GM12878 (cell line): ENCODE measurements around the gene RAB37. TPM values are rescaled to one million over a fixed set of nuclear protein-coding genes. Genes with fewer than 3 reads are reported as not detected.

Source experiments
- CEBPB ChIP-seq, 2 experiments: fragments of 150-350 bp in 1 of 2; IDR thresholded peaks; 2 replicates each; pipeline ENCODE4 v1.6.1; 2012 to 2014; ENCODE audit warnings: low read depth in 2 of 2, low read length in 2 of 2, borderline replicate concordance in 1 of 2, inconsistent platforms in 1 of 2
- EP300 ChIP-seq, 2 experiments: fragments of 150-350 bp in 1 of 2; IDR thresholded peaks; 2 replicates each; pipeline ENCODE4 v1.6.1; 2011 to 2012; ENCODE audit warnings: low read depth in 2 of 2, low read length in 2 of 2, borderline replicate concordance in 1 of 2, improper control_type of control experiment in 1 of 2, inconsistent platforms in 1 of 2; ENCODE audit not compliant: control insufficient read depth in 1 of 2
- HDGF ChIP-seq: fragments of 450-650 bp; IDR thresholded peaks from 2 replicates; pipeline ENCODE4 v1.6.1; 2016; ENCODE audit warnings: antibody characterized with exemption
- IRF4 ChIP-seq: IDR thresholded peaks from 2 replicates; pipeline ENCODE4 v1.6.1; 2011; ENCODE audit warnings: low read depth, low read length
- KDM1A ChIP-seq: fragments of 200-600 bp; sonication (generic); IDR thresholded peaks from 2 replicates; pipeline ENCODE4 v1.6.1; 2016; ENCODE audit warnings: borderline replicate concordance
- LARP7 ChIP-seq: fragments of 450-650 bp; IDR thresholded peaks from 2 replicates; pipeline ENCODE4 v1.6.1; 2017; ENCODE audit warnings: mild to moderate bottlenecking
- MXI1 ChIP-seq: fragments of 150-350 bp; IDR thresholded peaks from 2 replicates; pipeline ENCODE4 v1.6.1; 2011; ENCODE audit warnings: low read depth, mild to moderate bottlenecking, inconsistent platforms, low read length, improper control_type of control experiment
- NFIC ChIP-seq: IDR thresholded peaks from 2 replicates; pipeline ENCODE4 v1.6.1; 2012; ENCODE audit warnings: low read depth, mild to moderate bottlenecking, inconsistent platforms, low read length, moderate library complexity
- SREBF1 ChIP-seq: IDR thresholded peaks from 2 replicates; pipeline ENCODE4 v1.6.1; 2012; ENCODE audit warnings: mild to moderate bottlenecking, low read length
- STAT1 ChIP-seq: fragments of 450-650 bp; conservative IDR thresholded peaks from 2 replicates; pipeline ENCODE4 v1.6.1; 2014; ENCODE audit warnings: antibody characterized with exemption, mild to moderate bottlenecking
- SUZ12 ChIP-seq: fragments of 200-600 bp; sonication (generic); IDR thresholded peaks from one replicate; pipeline ENCODE4 v1.6.1; 2018; ENCODE audit warnings: antibody characterized with exemption, mild to moderate bottlenecking; ENCODE audit not compliant: unreplicated experiment
- TCF3 ChIP-seq: IDR thresholded peaks from 2 replicates; pipeline ENCODE4 v1.6.1; 2012; ENCODE audit warnings: low read depth, mild to moderate bottlenecking, low read length, borderline replicate concordance; ENCODE audit not compliant: insufficient read depth
- ZBED1 ChIP-seq: IDR thresholded peaks from 2 replicates; pipeline ENCODE4 v1.6.1; 2016; ENCODE audit warnings: borderline replicate concordance
- polyA plus RNA-seq, 11 experiments: library from polyadenylated mRNA; depleted of rRNA in 4 of 11; unstranded in 6 of 11; stranded (reverse) in 5 of 11; fragments of >200 nt; fragmentation: Nextera tagmentation in 4 of 11; fragmentation: Illumina TruSeq in 1 of 11; extraction: Ambion mirVana in 4 of 11; extraction: Trizol in 1 of 11; gene quantifications; 1 replicate in 1 of 11; 2 replicates in 10 of 11; pipeline versions ENCODE4 v1.2.1 to v1.2.3, GENCODE V29; 2011 to 2016; ENCODE audit warnings: inconsistent platforms in 2 of 11, missing spikeins in 2 of 11, low read depth in 1 of 11
- total RNA-seq, 4 experiments: library from RNA; depleted of rRNA in 3 of 4; stranded (reverse); fragments of >200 nt in 3 of 4; fragmentation: Illumina TruSeq in 1 of 4; extraction: Trizol in 1 of 4; gene quantifications; 2 replicates each; pipeline versions ENCODE4 v1.2.1 to v1.2.3, GENCODE V29; 2013 to 2021
- TF ChIP-seq, protein P1 (sequence below): IDR thresholded peaks from 2 replicates; pipeline ENCODE4 v1.6.1; 2011; ENCODE audit warnings: borderline replicate concordance, low read depth, mild to moderate bottlenecking, moderate library complexity, low read length; ENCODE audit not compliant: insufficient read depth, poor library complexity, severe bottlenecking
- TF ChIP-seq, protein P2 (sequence below): fragments of 450-650 bp; IDR thresholded peaks from 2 replicates; pipeline ENCODE4 v1.6.1; 2017; ENCODE audit warnings: mild to moderate bottlenecking, moderate library complexity
- TF ChIP-seq, protein P3 (sequence below): fragments of 450-650 bp; IDR thresholded peaks from 2 replicates; pipeline ENCODE4 v1.6.1; 2017; ENCODE audit warnings: antibody characterized with exemption, mild to moderate bottlenecking, moderate library complexity
- TF ChIP-seq, protein P4 (sequence below): IDR thresholded peaks from 2 replicates; pipeline ENCODE4 v1.6.1; 2012; ENCODE audit warnings: low read depth, low read length, improper control_type of control experiment
- TF ChIP-seq, protein P5 (sequence below): fragments of 450-650 bp; IDR thresholded peaks from 2 replicates; pipeline ENCODE4 v1.6.1; 2016; ENCODE audit warnings: mild to moderate bottlenecking
- TF ChIP-seq, protein P6 (sequence below): IDR thresholded peaks from 2 replicates; pipeline ENCODE4 v1.6.1; 2012; ENCODE audit warnings: low read depth, low read length, improper control_type of control experiment

Gene RAB37
- total and polyA plus RNA-seq, 10 of the 15 experiments (the other 5 are each of a cell fraction or from before 2014, with no cell fraction given), result 0.48 to 5.6 (median 1.7) TPM

DNA sequence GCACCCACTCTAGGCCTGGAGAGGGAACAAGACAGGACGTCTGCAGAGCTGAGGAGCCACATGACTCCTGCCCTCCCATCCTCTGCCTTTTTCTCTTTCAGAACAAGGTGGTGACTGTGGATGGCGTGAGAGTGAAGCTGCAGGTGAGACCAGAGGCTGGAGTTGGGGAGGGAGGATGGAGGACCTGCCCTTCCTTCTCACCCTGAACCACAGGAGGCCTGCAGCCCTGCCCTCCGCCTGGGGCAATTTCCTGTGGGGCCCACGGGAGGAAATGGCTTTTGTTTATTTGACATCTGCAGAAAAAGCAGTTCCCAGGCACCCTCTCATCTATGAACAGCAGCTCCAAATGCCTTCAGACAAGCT is 5.1 kb downstream of the RAB37 start (continued):
- TF ChIP-seq, protein P1, sequence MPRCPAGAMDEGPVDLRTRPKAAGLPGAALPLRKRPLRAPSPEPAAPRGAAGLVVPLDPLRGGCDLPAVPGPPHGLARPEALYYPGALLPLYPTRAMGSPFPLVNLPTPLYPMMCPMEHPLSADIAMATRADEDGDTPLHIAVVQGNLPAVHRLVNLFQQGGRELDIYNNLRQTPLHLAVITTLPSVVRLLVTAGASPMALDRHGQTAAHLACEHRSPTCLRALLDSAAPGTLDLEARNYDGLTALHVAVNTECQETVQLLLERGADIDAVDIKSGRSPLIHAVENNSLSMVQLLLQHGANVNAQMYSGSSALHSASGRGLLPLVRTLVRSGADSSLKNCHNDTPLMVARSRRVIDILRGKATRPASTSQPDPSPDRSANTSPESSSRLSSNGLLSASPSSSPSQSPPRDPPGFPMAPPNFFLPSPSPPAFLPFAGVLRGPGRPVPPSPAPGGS, result no peak
- no peak for TF ChIP-seq KDM1A
- TF ChIP-seq LARP7, result no peak
- TF ChIP-seq, protein P2, sequence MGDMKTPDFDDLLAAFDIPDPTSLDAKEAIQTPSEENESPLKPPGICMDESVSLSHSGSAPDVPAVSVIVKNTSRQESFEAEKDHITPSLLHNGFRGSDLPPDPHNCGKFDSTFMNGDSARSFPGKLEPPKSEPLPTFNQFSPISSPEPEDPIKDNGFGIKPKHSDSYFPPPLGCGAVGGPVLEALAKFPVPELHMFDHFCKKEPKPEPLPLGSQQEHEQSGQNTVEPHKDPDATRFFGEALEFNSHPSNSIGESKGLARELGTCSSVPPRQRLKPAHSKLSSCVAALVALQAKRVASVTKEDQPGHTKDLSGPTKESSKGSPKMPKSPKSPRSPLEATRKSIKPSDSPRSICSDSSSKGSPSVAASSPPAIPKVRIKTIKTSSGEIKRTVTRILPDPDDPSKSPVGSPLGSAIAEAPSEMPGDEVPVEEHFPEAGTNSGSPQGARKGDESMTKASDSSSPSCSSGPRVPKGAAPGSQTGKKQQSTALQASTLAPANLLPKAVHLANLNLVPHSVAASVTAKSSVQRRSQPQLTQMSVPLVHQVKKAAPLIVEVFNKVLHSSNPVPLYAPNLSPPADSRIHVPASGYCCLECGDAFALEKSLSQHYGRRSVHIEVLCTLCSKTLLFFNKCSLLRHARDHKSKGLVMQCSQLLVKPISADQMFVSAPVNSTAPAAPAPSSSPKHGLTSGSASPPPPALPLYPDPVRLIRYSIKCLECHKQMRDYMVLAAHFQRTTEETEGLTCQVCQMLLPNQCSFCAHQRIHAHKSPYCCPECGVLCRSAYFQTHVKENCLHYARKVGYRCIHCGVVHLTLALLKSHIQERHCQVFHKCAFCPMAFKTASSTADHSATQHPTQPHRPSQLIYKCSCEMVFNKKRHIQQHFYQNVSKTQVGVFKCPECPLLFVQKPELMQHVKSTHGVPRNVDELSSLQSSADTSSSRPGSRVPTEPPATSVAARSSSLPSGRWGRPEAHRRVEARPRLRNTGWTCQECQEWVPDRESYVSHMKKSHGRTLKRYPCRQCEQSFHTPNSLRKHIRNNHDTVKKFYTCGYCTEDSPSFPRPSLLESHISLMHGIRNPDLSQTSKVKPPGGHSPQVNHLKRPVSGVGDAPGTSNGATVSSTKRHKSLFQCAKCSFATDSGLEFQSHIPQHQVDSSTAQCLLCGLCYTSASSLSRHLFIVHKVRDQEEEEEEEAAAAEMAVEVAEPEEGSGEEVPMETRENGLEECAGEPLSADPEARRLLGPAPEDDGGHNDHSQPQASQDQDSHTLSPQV, result no peak
- TF ChIP-seq TCF3, result peak; percentile 67; the same call in 1 of the 2 replicates
- TF ChIP-seq, protein P3, sequence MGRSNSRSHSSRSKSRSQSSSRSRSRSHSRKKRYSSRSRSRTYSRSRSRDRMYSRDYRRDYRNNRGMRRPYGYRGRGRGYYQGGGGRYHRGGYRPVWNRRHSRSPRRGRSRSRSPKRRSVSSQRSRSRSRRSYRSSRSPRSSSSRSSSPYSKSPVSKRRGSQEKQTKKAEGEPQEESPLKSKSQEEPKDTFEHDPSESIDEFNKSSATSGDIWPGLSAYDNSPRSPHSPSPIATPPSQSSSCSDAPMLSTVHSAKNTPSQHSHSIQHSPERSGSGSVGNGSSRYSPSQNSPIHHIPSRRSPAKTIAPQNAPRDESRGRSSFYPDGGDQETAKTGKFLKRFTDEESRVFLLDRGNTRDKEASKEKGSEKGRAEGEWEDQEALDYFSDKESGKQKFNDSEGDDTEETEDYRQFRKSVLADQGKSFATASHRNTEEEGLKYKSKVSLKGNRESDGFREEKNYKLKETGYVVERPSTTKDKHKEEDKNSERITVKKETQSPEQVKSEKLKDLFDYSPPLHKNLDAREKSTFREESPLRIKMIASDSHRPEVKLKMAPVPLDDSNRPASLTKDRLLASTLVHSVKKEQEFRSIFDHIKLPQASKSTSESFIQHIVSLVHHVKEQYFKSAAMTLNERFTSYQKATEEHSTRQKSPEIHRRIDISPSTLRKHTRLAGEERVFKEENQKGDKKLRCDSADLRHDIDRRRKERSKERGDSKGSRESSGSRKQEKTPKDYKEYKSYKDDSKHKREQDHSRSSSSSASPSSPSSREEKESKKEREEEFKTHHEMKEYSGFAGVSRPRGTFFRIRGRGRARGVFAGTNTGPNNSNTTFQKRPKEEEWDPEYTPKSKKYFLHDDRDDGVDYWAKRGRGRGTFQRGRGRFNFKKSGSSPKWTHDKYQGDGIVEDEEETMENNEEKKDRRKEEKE, result no peak
- no peak for TF ChIP-seq STAT1
- TF ChIP-seq, protein P4, sequence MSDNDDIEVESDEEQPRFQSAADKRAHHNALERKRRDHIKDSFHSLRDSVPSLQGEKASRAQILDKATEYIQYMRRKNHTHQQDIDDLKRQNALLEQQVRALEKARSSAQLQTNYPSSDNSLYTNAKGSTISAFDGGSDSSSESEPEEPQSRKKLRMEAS, result no peak
- 0 out of 4 replicates have a peak, but pooled peaks of 1 of the 2 experiments have one; percentile 6 for TF ChIP-seq EP300 (IDR thresholded peaks at IDR 0.05; ENCODE audit: borderline replicate concordance in 1 of 2, control insufficient read depth in 1 of 2, low read depth in 2 of 2, low read length in 2 of 2)
- TF ChIP-seq IRF4, result no peak
- TF ChIP-seq, protein P5, sequence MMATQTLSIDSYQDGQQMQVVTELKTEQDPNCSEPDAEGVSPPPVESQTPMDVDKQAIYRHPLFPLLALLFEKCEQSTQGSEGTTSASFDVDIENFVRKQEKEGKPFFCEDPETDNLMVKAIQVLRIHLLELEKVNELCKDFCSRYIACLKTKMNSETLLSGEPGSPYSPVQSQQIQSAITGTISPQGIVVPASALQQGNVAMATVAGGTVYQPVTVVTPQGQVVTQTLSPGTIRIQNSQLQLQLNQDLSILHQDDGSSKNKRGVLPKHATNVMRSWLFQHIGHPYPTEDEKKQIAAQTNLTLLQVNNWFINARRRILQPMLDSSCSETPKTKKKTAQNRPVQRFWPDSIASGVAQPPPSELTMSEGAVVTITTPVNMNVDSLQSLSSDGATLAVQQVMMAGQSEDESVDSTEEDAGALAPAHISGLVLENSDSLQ, result no peak
- no peak for TF ChIP-seq ZBED1
- no peak for TF ChIP-seq CEBPB (IDR thresholded peaks at IDR 0.05; ENCODE audit: borderline replicate concordance in 1 of 2, low read depth in 2 of 2, low read length in 2 of 2)
- TF ChIP-seq HDGF, result no peak
- TF ChIP-seq SUZ12, result no peak
- TF ChIP-seq, protein P6, sequence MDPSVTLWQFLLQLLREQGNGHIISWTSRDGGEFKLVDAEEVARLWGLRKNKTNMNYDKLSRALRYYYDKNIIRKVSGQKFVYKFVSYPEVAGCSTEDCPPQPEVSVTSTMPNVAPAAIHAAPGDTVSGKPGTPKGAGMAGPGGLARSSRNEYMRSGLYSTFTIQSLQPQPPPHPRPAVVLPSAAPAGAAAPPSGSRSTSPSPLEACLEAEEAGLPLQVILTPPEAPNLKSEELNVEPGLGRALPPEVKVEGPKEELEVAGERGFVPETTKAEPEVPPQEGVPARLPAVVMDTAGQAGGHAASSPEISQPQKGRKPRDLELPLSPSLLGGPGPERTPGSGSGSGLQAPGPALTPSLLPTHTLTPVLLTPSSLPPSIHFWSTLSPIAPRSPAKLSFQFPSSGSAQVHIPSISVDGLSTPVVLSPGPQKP, result no peak
- no peak for TF ChIP-seq SREBF1
- no peak for TF ChIP-seq NFIC
- TF ChIP-seq MXI1, result no peak
